D721Med (cell line): Measurements from ENCODE around the gene B9D1.

Source experiments
- DNase-seq: peaks from one replicate; pipeline ENCODE4 v3.0.0; 2011; ENCODE audit warnings: low spot score; ENCODE audit not compliant: insufficient read length
- FAIRE-seq: peaks from 2 replicates; lab custom pipeline; 2011; peaks lifted over from hg19 to GRCh38; lab: Jason Lieb, UNC
- TF ChIP-seq, protein P1 (sequence below): IDR thresholded peaks from 2 replicates; pipeline ENCODE4 v1.5.1; 2012; ENCODE audit warnings: mild to moderate bottlenecking, control low read depth; ENCODE audit not compliant: insufficient read depth; ENCODE audit errors: missing control alignments

The B9D1 gene, protein sequence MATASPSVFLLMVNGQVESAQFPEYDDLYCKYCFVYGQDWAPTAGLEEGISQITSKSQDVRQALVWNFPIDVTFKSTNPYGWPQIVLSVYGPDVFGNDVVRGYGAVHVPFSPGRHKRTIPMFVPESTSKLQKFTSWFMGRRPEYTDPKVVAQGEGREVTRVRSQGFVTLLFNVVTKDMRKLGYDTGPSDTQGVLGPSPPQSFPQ

DNA sequence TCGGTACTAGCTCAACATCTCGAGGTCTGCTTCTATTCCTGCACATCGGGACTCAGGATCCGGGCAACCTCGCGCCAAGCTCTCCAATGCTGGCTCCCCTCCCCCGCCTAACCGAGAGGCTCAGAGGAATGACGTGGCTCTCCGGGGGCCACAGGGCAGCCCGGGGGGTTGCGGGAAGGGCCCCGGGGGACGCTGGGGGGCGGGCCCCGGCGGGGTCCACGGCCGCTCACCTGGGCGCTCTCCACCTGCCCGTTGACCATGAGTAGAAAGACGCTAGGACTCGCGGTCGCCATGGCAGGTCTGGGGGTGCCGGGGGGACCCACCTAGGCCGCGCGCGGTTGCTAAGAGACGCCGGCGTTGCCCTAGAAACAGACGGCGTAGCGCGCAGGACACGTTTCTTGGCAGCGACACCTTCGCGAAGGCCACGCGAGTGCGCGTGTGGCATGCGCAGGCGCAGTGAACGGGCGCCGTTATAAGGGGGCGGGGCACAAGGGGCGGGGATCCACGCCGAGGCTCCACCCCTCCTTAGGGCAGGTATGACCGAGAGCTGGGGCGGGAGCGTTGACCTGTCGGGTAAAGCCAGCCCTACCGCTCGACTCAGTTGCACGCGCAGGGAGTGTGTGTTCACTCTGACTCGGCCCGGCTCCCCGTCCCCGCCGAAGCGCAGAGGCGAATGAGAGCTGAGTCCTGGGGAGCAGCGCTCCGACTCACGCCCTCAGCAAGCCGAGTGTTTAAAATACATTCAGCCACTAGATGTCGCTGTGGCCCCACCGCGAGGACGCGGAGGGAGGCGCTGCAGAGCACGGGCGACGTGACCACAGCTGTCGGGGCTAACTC is at the start of gene B9D1:
B9D1 (minus strand) TSS at position 447 of the 837 bp plus-strand sequence; CDS start at position 293, 154 bp downstream.
- no peak for FAIRE-seq
- DNase-seq: peak; percentile 97
- TF ChIP-seq, protein P1, sequence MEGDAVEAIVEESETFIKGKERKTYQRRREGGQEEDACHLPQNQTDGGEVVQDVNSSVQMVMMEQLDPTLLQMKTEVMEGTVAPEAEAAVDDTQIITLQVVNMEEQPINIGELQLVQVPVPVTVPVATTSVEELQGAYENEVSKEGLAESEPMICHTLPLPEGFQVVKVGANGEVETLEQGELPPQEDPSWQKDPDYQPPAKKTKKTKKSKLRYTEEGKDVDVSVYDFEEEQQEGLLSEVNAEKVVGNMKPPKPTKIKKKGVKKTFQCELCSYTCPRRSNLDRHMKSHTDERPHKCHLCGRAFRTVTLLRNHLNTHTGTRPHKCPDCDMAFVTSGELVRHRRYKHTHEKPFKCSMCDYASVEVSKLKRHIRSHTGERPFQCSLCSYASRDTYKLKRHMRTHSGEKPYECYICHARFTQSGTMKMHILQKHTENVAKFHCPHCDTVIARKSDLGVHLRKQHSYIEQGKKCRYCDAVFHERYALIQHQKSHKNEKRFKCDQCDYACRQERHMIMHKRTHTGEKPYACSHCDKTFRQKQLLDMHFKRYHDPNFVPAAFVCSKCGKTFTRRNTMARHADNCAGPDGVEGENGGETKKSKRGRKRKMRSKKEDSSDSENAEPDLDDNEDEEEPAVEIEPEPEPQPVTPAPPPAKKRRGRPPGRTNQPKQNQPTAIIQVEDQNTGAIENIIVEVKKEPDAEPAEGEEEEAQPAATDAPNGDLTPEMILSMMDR: peak; percentile 67

DNA sequence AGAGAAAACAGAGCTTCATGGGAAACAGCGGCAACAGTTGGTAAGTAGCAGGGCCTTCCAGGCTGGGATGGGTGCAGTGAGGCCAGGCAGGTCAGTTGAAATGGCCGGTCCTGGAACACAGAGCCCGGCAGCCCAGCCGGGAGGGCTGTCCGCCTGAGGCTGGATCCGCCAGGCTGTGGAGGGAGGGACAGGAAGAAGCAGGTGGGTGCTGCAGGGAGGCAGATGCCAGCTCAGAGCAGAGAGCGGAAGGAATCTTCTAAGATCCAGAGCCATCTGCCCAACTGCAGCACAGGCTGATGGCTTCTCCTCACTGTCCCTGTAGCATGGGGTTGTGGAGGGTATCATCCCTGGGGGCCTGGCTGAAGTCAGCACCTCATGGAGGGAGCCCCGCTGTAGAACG is 49.1 kb upstream of the B9D1 start:
- peak; percentile 51 for DNase-seq
- TF ChIP-seq, protein P1: no peak
- no peak for FAIRE-seq

DNA sequence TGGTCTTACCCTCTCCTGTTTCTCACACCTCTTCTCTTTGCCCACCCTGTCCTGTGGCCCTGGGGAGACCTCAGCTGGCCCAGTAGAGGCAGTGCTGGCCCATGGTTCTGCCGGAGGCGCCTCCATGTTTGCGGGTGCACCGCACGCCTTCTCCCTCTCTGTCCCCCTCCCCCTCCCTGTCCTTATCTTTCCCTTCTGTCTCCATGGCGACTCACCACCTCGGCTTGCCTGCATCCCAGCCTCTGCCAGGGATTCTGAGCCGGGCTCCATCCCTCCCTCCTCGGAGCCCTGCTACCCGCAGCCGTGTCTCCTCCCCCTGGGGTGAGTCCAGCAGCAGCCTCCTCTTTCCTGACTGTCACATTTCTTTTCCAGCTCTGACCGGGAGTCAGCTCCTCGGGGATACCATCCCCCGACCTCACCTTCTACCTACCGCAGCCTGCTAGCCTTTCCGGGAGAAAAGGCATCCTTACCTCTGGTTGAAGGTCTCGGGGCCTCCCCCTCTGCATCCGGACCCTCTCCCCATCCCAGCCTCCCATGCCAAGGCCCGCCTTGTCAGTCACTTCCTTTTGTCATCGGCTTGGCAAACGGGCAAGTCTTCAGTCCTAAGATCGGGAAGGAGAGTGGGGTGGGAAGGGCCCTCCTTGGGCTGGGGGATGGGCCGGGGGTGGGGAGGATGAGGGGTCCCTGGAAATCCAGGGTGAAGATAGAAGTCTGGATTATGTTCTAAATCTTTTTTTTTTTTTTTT is 48.5 kb upstream of the B9D1 start, which contains the start of gene RNF112:
RNF112 (plus strand) TSS at position 358 of the 746 bp plus-strand sequence; CDS start at position 535, 177 bp downstream.
- FAIRE-seq (no peak), DNase-seq (no peak)
- TF ChIP-seq, protein P1: no peak

DNA sequence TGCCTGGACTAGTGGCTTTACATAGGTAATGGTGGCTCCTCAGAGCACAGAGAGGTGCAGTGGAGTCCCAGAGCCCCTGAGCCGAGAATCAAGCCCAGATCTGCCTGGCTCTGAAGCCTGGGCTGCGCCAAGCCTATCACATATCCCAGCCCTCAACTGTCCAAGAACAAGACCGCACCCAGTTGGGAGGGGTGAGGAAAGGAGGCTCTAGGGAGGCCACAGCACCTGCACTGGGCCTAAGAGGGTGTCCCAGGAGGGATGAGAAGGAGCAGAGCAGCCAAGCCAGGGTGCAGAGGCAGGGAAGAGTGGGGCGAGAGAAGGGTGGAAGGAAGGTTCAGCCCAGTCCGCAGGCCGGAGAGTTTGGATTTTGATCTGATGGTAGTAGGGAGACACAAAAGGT is 47.6 kb upstream of the B9D1 start:
- DNase-seq (no peak), FAIRE-seq (no peak)
- TF ChIP-seq, protein P1: no peak

DNA sequence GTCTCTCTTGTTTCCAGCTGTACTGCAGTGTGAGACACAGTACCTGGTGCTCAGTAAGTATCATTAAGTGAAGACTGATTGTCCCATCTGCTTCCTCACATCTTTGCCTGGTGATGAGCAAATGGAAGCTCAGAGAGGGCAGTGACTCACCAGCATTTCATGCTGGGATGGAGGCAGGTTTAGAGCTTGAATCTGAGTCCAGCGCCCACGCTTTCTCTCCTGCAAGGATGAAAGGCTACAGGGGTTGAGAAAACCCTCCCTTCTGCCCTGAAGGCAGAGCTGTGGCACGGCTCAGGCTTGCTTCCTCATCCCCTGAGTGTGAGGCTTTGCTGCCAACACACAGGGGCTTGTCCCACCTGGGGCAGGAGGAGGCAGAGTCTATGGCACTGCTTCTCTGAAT is 47.0 kb upstream of the B9D1 start:
- FAIRE-seq (no peak), DNase-seq (no peak)
- TF ChIP-seq, protein P1: no peak

DNA sequence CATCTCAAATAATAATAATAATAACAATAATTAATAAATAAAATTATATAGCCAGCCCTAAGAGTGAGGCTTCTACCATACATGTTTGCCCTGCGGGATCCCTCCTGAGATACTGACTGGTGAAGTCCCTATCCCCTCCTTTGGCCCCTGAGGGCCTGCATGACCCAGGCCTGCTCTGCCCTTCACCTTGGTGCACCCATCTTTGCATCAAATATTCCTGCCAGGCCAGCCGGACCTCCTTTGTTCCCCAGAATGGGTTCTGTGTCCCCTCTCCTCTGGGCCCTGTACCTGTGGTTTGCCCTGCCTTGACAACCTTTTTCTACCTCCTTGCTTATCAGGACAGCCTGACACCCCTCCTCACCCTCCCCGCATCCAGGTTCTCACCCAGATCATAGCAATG is 46.5 kb upstream of the B9D1 start:
- TF ChIP-seq, protein P1: no peak
- FAIRE-seq (no peak), DNase-seq (no peak)
